GM19035 (cell line): ENCODE measurements around the gene SLC4A4.

Source experiments
- ATAC-seq: cut with Tn5 transposase; IDR thresholded peaks from one replicate; pipeline ENCODE4 v1.9.1; 2021; ENCODE audit not compliant: unreplicated experiment

Gene SLC4A4

GRCh38 chr4:71356924-71357663 lies 18.3 kb downstream of the SLC4A4 start:
- no peak for ATAC-seq

GRCh38 chr4:71360844-71361243 lies 22.0 kb downstream of the SLC4A4 start:
- no peak for ATAC-seq

GRCh38 chr4:71361476-71361875 lies 22.7 kb downstream of the SLC4A4 start:
- no peak for ATAC-seq

GRCh38 chr4:71366766-71367165 lies 27.9 kb downstream of the SLC4A4 start:
- no peak for ATAC-seq

- no peak for ATAC-seq
Observed at GRCh38 chr4:71367546-71367945, 28.7 kb downstream of the SLC4A4 start.

- no peak for ATAC-seq
Observed at GRCh38 chr4:71368906-71369305, 30.1 kb downstream of the SLC4A4 start.

- no peak for ATAC-seq
Observed at GRCh38 chr4:71369536-71369935, 30.7 kb downstream of the SLC4A4 start.

GRCh38 chr4:71375494-71375893 lies 36.7 kb downstream of the SLC4A4 start:
- ATAC-seq, result no peak

GRCh38 chr4:71377561-71377960 lies 38.7 kb downstream of the SLC4A4 start:
- no peak for ATAC-seq

GRCh38 chr4:71379126-71379525 lies 40.3 kb downstream of the SLC4A4 start:
- ATAC-seq, result no peak

GRCh38 chr4:71380788-71381187 lies 42.0 kb downstream of the SLC4A4 start:
- ATAC-seq, result no peak

- ATAC-seq, result no peak
Observed at GRCh38 chr4:71382125-71382899, 43.5 kb downstream of the SLC4A4 start.

GRCh38 chr4:71382900-71383560 lies 44.2 kb downstream of the SLC4A4 start:
- ATAC-seq, result no peak

GRCh38 chr4:71383984-71384383 lies 45.2 kb downstream of the SLC4A4 start:
- ATAC-seq, result no peak

GRCh38 chr4:71389149-71389827 lies 50.5 kb downstream of the SLC4A4 start:
- ATAC-seq, result no peak

- no peak for ATAC-seq
Observed at GRCh38 chr4:71392109-71392508, 53.3 kb downstream of the SLC4A4 start.

GRCh38 chr4:71396382-71396781 lies 57.6 kb downstream of the SLC4A4 start:
- ATAC-seq, result no peak

- ATAC-seq, result no peak
Observed at GRCh38 chr4:71400810-71401209, 62.0 kb downstream of the SLC4A4 start.

GRCh38 chr4:71402616-71403015 lies 63.8 kb downstream of the SLC4A4 start:
- ATAC-seq, result no peak

GRCh38 chr4:71404049-71404448 lies 65.2 kb downstream of the SLC4A4 start:
- no peak for ATAC-seq

- ATAC-seq, result no peak
Observed at GRCh38 chr4:71405791-71406190, 67.0 kb downstream of the SLC4A4 start.
